ENCODE measurements around the gene SPATA17.

GRCh38 chr1:217919683-217920388 lies 288.7 kb downstream of the SPATA17 start:
- TF ChIP-seq, protein P1, sequence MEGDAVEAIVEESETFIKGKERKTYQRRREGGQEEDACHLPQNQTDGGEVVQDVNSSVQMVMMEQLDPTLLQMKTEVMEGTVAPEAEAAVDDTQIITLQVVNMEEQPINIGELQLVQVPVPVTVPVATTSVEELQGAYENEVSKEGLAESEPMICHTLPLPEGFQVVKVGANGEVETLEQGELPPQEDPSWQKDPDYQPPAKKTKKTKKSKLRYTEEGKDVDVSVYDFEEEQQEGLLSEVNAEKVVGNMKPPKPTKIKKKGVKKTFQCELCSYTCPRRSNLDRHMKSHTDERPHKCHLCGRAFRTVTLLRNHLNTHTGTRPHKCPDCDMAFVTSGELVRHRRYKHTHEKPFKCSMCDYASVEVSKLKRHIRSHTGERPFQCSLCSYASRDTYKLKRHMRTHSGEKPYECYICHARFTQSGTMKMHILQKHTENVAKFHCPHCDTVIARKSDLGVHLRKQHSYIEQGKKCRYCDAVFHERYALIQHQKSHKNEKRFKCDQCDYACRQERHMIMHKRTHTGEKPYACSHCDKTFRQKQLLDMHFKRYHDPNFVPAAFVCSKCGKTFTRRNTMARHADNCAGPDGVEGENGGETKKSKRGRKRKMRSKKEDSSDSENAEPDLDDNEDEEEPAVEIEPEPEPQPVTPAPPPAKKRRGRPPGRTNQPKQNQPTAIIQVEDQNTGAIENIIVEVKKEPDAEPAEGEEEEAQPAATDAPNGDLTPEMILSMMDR (IDR thresholded peaks at IDR 0.05) = no peak
- no peak for TF ChIP-seq POLR2AphosphoS5 (IDR thresholded peaks at IDR 0.05)

Measured in prostate gland (tissue), 2 donors.